AG04449 (cell line): Measurements from ENCODE around the gene PHF21A.
"Not testable (repeated sequence)": the region's sequence is repeated elsewhere in the genome, so short reads cannot be mapped to it uniquely, and the experiment has no call there.

Experiments used
- CTCF ChIA-PET: fragments of 350-600 bp; formaldehyde crosslinking; extraction: SDS; loops from one replicate; lab custom pipeline; 2021; ENCODE audit warnings: antibody characterized with exemption; lab: Yijun Ruan, JAX
- POLR2A ChIA-PET: fragments of 400-600, 350-600 bp; formaldehyde crosslinking; extraction: SDS; loops from one replicate; lab custom pipeline; 2020; ENCODE audit warnings: antibody characterized with exemption, inconsistent platforms; lab: Yijun Ruan, JAX
- DNase-seq: peaks from one replicate; pipeline ENCODE4 v3.0.0-alpha.2; 2010; ENCODE audit warnings: low read depth, low spot score
- H3K4me3 ChIP-seq: 2 replicates; pipeline ENCODE4 v1.5.1; 2011; ENCODE audit warnings: low read depth, mild to moderate bottlenecking, control low read depth, low read length
- TF ChIP-seq, protein P1 (sequence below): IDR thresholded peaks from one replicate; pipeline ENCODE4 v1.5.1; 2011; ENCODE audit warnings: mild to moderate bottlenecking, moderate library complexity, low read length, control low read depth, inconsistent platforms; ENCODE audit not compliant: insufficient read depth; ENCODE audit errors: missing control alignments

The PHF21A gene

DNA sequence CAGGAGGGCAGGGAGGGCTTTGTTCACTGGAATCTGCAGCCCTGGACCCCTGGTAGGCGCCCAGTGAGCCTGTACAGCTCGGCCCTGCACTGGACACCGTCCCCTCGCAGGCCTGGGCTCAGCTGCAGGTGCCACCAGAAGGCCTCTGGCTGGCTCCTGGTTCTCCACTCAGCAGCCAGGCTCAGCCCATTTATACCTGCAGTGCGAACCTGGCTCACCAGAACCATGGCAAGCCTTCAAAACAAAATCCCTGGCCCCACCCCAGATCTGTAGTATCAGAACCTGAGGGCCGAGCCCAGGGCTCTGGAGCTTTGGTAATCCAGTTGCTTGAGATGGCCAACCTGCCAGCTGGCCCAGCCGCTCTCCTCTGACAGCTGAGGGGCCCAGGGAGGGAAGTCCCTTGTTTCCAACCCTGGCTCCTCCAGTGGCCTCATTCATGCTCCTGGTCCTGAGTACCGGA lies 213.3 kb downstream of the PHF21A start:
- no peak for DNase-seq
- TF ChIP-seq, protein P1, sequence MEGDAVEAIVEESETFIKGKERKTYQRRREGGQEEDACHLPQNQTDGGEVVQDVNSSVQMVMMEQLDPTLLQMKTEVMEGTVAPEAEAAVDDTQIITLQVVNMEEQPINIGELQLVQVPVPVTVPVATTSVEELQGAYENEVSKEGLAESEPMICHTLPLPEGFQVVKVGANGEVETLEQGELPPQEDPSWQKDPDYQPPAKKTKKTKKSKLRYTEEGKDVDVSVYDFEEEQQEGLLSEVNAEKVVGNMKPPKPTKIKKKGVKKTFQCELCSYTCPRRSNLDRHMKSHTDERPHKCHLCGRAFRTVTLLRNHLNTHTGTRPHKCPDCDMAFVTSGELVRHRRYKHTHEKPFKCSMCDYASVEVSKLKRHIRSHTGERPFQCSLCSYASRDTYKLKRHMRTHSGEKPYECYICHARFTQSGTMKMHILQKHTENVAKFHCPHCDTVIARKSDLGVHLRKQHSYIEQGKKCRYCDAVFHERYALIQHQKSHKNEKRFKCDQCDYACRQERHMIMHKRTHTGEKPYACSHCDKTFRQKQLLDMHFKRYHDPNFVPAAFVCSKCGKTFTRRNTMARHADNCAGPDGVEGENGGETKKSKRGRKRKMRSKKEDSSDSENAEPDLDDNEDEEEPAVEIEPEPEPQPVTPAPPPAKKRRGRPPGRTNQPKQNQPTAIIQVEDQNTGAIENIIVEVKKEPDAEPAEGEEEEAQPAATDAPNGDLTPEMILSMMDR: no peak
- H3K4me3 ChIP-seq: no peak overlapping the region
- ChIA-PET CTCF (no interaction called here), POLR2A (no interaction called here)

GRCh38 chr11:45906965-45907611 lies 214.2 kb downstream of the PHF21A start, which contains the start of gene FREY1:
FREY1 (minus strand) TSS chr11:45907271; CDS start chr11:45907245, 26 bp downstream.
- TF ChIP-seq, protein P1: no peak
- POLR2A ChIA-PET: no interaction called here
- no peak within 1 kb of the TSS for H3K4me3 ChIP-seq
- CTCF ChIA-PET: no interaction called here
- DNase-seq: no peak

GRCh38 chr11:45906096-45906682 lies 215.1 kb downstream of the PHF21A start:
- no peak for DNase-seq
- CTCF ChIA-PET: no interaction called here
- TF ChIP-seq, protein P1: no peak
- no peak overlapping the region for H3K4me3 ChIP-seq
- POLR2A ChIA-PET: no interaction called here

- H3K4me3 ChIP-seq, DNase-seq, POLR2A ChIA-PET, CTCF ChIA-PET: not testable (repeated sequence)
These were observed 215.7 kb downstream of the PHF21A start for GRCh38 chr11:45905576-45905975.

DNA sequence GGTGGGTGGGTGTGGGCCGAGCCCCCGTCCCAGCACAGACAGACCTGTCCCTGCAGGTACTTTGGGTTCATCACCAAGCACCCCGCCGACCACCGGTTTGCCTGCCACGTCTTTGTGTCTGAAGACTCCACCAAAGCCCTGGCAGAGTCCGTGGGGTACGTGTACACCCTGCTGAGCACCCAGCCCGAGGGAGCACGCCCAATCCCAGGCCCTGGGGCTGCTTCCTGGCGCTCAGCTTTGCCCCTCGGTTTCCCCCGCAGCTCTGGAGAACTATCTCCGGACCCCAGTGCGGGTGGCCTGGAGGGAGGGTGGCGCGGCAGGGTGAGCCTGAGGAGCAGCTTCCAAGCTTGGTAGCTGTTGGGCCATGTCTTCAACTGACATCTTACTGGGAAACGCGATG lies 216.2 kb downstream of the PHF21A start:
- POLR2A ChIA-PET: no interaction called here
- H3K4me3 ChIP-seq: no peak overlapping the region
- DNase-seq: no peak
- CTCF ChIA-PET: no interaction called here
- TF ChIP-seq, protein P1: no peak

DNA sequence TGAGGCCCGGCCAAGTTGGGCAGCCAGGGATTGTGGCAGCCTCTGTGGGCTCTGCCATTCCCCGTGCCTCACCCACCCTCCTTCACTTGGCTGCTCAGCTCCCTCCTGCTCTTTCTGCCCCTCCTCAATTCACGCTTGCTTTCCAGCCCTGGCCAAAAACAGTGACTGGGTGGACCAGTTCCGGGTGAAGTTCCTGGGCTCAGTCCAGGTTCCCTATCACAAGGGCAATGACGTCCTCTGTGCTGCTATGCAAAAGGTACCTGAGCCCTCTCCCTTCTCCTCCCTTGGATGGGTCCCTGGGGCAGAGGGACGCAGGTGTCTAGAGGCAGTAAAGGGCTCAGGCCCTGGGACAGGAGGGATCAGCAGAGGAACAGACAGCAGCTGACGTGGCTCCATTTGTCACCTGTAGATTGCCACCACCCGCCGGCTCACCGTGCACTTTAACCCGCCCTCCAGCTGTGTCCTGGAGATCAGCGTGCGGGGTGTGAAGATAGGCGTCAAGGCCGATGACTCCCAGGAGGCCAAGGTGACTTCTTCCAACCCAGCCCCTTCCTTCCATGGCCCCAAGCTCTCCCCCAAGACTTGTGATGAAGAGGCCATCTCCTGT lies 216.8 kb downstream of the PHF21A start:
- H3K4me3 ChIP-seq: no peak overlapping the region
- CTCF ChIA-PET: interaction anchor here (1.0 kb wide), 1 partner anchor 41 kb away, joined by 3 read pairs; no protein-coding TSS in a partner anchor
- TF ChIP-seq, protein P1: no peak
- POLR2A ChIA-PET: no interaction called here
- no peak for DNase-seq
